GM18858 (cell line): ENCODE data around the gene PRDM12.
"Not testable (repeated sequence)": the region's sequence is repeated elsewhere in the genome, so short reads cannot be mapped to it uniquely, and the experiment has no call there.

ENCODE experiments used
- ATAC-seq: cut with Tn5 transposase; IDR thresholded peaks from one replicate; pipeline ENCODE4 v1.9.1; 2021; ENCODE audit not compliant: unreplicated experiment

PRDM12 gene

GRCh38 chr9:130663258-130663976, 977 bp upstream of the PRDM12 start:
- no peak for ATAC-seq

DNA sequence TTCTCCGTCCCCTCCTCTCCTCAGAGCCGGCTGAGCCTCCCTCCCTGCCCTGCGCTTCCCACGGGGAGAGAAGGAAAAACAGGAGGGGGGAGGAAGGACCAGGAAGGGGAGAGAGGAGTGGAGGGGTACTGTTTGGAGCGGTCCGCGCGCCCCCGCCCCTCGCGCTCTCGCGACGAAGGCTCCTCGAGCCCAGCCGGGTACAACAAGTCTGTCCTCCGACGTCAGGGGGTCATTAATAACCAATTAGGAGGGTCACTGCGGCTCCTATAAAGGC, 480 bp upstream of the PRDM12 start:
- no peak for ATAC-seq

- no peak for ATAC-seq
These were observed 636 bp downstream of the PRDM12 start for GRCh38 chr9:130665029-130665430.

DNA sequence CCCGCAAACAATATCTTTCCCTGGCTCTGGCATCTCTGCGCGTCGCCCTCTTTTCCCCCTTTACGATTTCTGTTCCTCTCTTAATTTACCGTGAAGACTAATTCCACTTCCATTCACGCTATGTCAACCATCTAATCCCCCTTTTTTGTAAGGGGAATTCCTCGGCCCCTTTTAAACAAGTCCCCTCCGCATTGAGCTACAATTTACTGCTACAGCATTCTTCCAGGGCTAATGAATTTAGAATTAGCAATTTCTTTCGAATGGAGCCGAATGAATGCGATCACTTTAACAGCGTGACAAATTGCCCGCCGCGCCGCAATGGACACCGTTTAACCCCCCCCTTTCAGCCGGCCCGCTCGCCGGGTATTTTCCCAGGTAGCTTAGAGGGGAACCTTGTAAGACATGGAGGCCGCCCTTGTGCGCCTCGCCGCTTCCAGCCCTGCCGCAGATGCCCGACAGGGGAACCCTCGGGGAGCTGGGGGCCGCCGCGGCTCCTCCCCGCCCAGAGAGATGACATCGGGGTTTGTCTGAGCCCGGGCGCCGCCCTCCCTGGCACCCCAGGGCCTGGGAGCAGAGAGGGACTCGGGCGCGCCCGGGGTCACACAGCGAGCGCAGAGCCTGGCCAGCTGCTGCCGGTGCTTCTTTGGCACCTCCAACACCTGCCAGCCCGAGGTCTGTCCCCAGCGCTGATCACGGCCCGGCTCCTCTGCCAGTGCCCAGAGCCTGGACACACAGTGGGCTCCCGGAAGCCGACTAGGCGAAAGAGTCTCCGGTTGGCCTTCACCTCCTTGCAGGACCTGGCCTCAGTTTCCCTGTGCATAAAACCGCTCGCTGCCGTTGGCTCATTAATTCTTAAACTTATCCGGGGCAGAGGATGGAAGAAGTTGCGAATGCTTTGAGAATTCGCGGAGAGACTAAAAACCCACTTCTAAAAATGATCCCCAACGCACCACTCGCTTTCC, 1.3 kb downstream of the PRDM12 start:
- no peak for ATAC-seq

DNA sequence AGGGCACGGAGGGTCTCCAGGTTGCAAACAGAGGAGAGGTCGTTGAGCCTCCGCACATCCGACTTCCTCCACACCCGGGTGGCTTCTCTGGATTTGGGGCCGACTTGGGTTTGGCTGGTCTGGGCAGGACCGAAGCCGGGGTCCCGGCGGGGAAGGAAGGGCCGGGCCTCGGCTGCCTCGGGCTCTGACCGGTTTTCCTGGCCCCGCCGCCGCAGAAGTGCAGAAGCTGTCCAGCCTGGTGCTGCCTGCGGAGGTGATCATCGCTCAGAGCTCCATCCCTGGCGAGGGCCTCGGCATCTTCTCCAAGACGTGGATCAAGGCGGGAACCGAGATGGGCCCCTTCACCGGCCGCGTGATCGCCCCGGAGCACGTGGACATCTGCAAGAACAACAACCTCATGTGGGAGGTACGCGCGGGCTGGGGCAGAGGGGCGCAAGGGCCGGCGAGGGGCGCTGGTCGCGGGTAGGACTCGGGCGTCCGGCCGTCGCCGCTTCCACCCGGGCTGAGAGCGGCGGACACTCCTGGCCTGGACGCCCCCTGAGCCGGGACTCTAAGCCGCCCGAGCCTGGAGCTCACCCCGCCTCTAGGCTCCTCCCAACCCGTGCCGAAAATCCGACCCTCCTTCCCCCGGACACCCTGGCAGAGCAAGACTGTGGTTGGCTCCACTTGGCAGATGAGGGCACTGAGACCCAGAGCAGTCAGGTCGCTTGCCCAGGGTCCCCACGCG, 2.2 kb downstream of the PRDM12 start:
- no peak for ATAC-seq

DNA sequence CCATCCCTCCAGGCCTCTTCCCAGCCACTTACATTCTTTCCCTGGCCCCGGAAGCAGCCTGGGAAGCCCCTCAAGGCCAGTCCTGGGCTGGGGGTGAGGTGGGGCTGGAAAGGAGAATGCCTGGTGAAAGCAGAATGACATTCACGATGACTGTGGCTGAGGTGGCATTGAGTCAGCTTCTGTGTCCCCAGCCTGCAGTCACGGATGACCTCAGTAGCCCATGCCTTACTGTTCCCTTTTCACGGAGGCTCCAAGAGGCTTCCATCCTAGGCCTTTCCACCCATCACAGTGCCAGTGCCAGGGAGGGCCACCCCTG, 2.7 kb downstream of the PRDM12 start:
- no peak for ATAC-seq

DNA sequence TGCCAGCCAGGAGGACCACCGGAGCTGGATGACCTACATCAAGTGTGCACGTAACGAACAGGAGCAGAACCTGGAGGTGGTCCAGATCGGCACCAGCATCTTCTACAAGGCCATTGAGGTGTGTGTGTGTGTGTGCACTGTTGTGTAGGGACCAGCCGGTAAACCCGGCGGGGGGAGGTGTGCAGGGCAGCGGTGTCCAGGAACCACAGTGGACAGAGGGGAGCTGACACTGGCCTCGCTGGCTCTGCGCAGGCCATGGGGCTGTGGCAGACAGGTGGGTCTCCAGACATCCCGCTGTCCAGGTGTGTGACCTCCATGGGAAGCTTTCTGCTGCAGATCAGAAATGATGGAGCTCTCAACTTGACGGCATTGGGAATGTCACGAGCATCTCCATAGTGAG, 3.8 kb downstream of the PRDM12 start:
- ATAC-seq = no peak

DNA sequence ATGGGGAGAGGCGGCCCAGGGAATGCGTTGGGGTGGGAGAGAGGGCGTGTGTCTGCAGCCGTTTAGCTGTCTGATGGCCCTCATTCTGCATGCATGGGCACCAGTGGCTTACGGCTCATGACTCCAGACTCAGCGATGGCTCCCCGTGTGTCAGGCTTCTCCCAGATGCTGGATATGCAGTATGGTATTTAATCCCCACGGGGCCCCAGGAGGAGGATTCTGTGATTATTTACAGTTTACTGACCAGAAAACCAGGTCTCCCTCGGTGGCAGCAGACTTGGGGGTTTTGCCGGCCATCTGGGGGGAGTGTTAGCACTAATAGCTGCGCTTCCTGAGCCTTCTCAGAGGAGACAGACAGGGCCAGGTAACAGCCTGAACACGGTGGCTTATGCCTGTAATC, 4.3 kb downstream of the PRDM12 start:
- ATAC-seq = no peak

DNA sequence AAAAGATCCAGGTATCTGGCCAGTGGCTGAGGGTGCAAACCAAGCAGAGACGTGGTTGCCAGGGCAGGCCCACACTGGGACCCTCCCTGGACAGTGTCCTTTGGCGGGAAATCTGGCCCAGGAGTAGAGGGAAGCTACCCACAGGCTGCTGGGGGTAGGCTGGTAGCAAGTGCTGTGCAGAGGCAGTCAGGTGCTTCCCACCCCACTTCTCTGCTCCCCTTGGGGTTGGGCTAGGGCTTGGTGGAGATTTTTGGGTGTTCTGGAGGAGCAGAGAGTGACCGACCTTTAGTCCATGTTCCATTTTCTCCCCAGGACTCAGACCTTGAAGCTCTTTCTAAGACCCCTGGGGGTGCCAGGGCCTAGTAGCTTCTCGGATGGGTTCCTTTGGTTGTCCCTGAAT, 5.6 kb downstream of the PRDM12 start:
- ATAC-seq = no peak

DNA sequence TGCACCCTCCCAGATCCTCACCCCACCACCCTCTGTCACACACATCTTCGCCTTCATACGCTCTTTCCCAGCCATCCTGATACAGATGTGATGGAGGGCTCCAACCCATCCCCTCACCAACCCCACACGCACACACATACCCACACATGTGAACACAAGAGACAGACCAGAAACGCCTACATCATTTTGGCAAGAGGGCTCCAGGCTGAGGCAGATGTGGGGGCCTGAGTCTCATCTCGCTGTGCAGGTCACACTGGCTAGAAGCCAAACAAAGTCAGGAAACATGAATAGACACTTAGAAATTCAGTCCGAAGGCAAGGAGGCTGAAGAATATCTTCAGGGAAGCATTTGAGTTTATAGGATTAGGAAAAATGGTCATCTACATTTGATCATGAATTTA, 6.2 kb downstream of the PRDM12 start:
- ATAC-seq = no peak

- no peak for ATAC-seq
These were observed 8.1 kb downstream of the PRDM12 start for GRCh38 chr9:130672466-130672865.

DNA sequence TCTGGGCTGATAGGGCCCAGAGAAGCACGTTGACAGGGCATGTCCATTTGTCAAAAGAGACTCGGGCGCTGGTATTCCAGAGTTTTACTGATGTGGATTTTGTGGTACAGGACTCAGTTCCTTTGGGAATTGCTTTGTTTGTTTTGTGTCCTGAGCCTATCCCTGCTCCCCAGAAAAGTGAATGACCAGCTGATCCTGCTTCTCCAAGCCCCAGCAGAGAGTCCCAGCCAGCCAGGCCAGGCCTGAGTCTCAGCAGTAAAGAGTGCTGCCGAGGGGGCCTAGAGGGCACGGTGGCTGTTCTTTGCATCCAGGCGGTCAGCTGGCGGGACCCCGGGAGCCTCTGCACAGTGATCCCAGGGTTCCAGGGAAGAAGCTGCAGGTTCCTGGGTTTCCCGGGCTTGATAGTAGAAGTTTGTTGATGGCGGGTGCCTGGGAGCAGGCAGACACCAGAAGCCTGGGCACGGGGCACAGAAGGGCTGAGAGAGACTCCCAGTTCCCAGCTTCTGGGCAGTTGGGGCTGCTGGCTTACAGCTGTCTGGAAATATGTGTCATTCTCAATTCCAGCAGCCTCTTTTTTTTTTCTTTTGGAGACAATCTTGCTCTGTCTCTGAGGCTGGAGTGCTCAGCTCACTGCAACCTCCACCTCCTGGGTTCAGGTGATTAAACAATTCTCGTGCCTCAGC, 8.7 kb downstream of the PRDM12 start:
- ATAC-seq = no peak

- ATAC-seq = no peak
These were observed 11.0 kb downstream of the PRDM12 start for GRCh38 chr9:130675396-130675795.

DNA sequence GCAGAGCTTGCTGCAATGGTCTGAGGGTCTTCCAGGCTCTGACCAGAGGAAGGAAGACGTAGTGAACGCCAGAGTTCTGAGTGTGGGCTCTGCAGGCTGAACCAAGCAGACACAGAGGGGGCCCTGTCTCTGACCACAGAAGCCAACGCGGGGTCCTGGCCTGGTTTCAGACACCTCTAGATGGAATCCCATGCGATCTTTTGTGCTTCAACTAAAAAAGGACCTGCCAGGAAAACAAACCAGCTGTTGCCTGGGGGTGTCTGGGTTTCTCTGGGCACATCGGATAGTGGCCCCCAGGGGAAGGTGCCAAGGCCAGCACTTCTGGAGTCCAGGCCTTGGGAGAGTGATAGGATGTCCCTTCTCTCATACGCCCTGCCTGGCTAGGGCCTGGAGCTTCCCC, 12.9 kb downstream of the PRDM12 start:
- ATAC-seq = no peak

DNA sequence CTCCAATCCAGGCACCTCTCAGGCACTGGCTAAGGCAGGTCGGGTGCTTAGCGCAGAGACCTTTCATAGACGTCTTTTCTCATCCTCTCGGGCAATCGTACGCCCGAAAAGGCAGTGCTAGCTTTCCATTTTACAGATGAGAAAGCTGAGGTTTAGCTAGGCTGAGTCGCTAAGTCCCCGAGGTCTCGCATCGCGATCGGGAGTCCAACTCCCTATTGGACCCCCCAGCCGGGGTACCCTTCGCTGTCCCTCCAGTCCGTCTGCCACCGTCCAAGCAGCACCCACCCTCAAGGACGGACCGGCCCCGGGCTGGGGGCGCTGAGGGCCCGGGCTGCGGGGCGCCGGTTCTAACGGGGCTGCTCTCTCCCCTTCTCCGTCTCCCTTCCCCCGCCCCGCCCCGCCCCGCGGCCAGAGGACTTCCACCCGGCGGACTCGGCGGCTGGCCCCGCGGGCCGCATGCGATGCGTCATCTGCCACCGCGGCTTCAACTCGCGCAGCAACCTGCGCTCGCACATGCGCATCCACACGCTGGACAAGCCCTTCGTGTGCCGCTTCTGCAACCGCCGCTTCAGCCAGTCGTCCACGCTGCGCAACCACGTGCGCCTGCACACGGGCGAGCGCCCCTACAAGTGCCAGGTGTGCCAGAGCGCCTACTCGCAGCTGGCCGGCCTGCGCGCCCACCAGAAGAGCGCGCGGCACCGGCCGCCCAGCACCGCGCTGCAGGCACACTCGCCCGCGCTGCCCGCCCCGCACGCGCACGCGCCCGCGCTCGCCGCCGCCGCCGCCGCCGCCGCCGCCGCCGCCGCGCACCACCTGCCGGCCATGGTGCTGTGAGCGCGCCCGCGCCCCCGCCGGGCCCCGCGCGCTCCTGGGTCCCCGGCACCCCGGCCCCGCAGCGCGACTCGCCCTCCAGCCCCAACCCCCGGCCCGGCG, 16.7 kb downstream of the PRDM12 start:
- ATAC-seq = no peak

- no peak for ATAC-seq
These were observed 17.5 kb downstream of the PRDM12 start for GRCh38 chr9:130681769-130682420.

- ATAC-seq = no peak
These were observed 18.2 kb downstream of the PRDM12 start for GRCh38 chr9:130682421-130683121.

DNA sequence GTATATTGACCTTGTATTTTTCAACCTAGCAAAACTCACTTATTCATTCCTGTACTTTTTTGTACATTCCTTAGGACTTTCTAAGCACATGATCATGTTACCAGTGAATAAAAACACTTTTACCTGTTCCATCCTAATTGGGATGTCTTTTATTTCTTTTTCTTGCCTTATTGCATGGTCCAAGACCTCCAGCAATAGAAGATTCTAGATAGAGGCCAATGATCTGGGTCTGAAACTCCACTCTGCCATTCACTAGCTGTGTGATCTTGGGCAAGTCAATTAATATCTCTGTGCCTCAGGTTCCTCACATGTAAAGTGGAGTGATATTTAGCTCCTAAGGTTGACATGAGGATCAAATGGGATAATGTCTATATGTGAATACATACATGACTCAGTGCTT, 20.7 kb downstream of the PRDM12 start:
- no peak for ATAC-seq

DNA sequence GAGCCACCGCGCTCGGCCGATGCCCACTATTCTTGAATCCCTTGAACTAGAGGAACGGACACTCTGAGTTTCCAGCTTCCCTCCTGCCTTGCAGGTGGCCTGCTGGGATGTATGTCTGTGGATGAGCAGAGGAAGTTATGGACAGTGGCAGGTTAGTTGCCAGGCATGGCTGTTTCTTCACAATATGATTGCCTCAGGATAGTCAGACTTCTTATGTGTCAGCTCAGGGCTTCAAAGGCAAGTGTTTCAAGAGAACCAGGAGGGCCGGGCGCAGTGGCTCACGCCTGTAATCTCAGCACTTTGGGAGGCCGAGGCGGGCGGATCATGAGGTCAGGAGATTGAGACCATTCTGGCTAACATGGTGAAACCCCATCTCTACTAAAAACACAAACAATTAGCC, 21.6 kb downstream of the PRDM12 start:
- not testable (repeated sequence) for ATAC-seq
